Upper lobe of left lung (tissue), 6 donors: ENCODE data around the gene MYCBPAP. TPM values are rescaled to one million over a fixed set of nuclear protein-coding genes. Genes with fewer than 3 reads are reported as not detected.
A peak's percentile ranks its signal among the peaks of the same experiment; 100 is the strongest.

Experiments
- ATAC-seq, 2 donors: fragments of 200-7000 bp; cut with Tn5 transposase; one replicate each; pipeline ENCODE4 v1.9.1; 2022; ENCODE audit warnings: mild to moderate bottlenecking in 2 of 2, moderate library complexity in 2 of 2; ENCODE audit not compliant: low FRiP score in 2 of 2
- DNase-seq, 2 donors: peaks; one replicate each; pipeline ENCODE4 v3.0.0-alpha.2; 2019 to 2020
- H3K27ac ChIP-seq, 4 donors: fragments of 200-600 bp; sonication (generic); one replicate each; pipeline ENCODE4 v1.5.1; 2016 to 2019
- H3K27me3 ChIP-seq, 4 donors: fragments of 200-600 bp; sonication (generic); one replicate each; pipeline ENCODE4 v1.5.1; 2017 to 2019
- H3K36me3 ChIP-seq, 4 donors: fragments of 200-600 bp; sonication (generic); one replicate each; pipeline ENCODE4 v1.5.1; 2016 to 2019
- H3K4me1 ChIP-seq, 4 donors: fragments of 200-600 bp; sonication (generic); one replicate each; pipeline ENCODE4 v1.5.1; 2018 to 2019
- H3K4me3 ChIP-seq, 4 donors: fragments of 200-600 bp; sonication (generic); one replicate each; pipeline ENCODE4 v1.5.1; 2017 to 2019; ENCODE audit warnings: mild to moderate bottlenecking in 2 of 4, moderate library complexity in 1 of 4
- H3K9me3 ChIP-seq, 4 donors: fragments of 200-600 bp; sonication (generic); one replicate each; pipeline ENCODE4 v1.5.1; 2018 to 2019
- EP300 ChIP-seq, 4 donors: sonication (generic); formaldehyde crosslinking; IDR thresholded peaks; one replicate each; pipeline ENCODE4 v1.5.1; 2017; ENCODE audit warnings: antibody characterized with exemption in 4 of 4, control low read depth in 2 of 4
- POLR2A ChIP-seq, 4 donors: fragments of 450-650 bp; IDR thresholded peaks; one replicate each; pipeline ENCODE4 v1.5.1; 2016 to 2017; ENCODE audit warnings: antibody characterized with exemption in 4 of 4, mild to moderate bottlenecking in 2 of 4
- POLR2AphosphoS5 ChIP-seq, 2 donors: sonication (generic); formaldehyde crosslinking; IDR thresholded peaks; one replicate each; pipeline ENCODE4 v1.5.1; 2017; ENCODE audit warnings: antibody characterized with exemption in 2 of 2
- WGBS, 2 donors: methylation state at CpG; one replicate each; pipeline ENCODE4 v1.1.5; 2017 to 2018; 5-methylcytosine and 5-hydroxymethylcytosine counted together
- total RNA-seq, 6 donors: library from RNA; depleted of rRNA in 4 of 6; stranded (reverse); fragments of >200 nt in 4 of 6; gene quantifications; one replicate each; pipeline versions ENCODE4 v1.1.0 to v1.2.1, GENCODE V29; 2016 to 2021
- TF ChIP-seq, protein P1 (sequence below), 6 experiments: fragments of 450-650 bp in 4 of 6; fragments of 200-600 bp in 2 of 6; sonication (generic) in 2 of 6; IDR thresholded peaks; one replicate each; pipeline ENCODE4 v1.5.1; 2016 to 2019; ENCODE audit warnings: antibody characterized with exemption in 6 of 6
- donor health status: DM: no; HTN: no; CAD: no; lungs with moderate emphysema.
- donor health status: DM: no; HTN: yes; CAD: no; lungs with severe emphysema.

Gene MYCBPAP
- total RNA-seq, 6 donors from 2014 or later: 1.0 to 14.7 (median 4.2) TPM

DNA sequence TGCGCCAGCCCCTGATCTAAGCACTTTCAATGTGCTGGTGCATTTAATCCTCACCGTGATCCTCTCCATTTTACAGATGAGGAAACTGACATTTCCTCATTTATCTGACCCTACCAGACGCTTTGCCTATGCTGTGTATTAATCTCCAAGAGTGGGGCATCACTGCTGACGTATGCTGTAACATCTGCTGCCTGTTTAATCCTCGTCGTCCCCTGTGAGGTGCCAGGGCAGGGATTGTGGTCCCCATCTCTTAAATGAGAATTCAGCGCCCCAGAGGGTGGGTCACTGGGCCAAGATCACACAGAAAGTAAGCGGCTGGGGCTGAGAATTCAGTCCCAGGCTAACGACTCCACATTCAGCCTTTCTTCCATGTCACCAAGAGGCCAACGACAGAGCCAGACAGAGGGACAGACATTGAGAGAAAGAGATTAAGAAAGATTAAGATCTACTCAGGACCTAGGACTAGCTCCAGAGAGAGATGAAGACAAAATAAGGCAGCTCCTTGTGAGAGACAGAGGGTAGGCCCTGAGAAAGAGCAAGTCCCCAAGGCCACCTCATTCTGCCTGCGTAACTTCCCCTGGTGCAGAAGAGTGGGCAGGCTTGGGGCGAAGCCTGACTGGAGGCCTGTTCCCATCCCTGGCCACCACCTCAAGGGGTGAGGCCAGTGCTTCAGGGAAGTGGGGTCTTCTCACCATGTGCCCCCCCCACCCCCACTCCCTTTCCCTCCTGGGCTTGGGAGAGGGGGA, 65.8 kb downstream of the MYCBPAP start:
- DNase-seq: no peak
- Histone ChIP-seq H3K27me3 (no peaks in the 10 kb centered on the region), H3K27ac (no peak overlapping the region), H3K9me3 (no peaks in the 10 kb centered on the region), H3K36me3 (no peaks in the 10 kb centered on the region), H3K4me3 (no peak overlapping the region), H3K4me1 (no peaks in the 10 kb centered on the region)
- 82 to 86% methylated on average over 11 to 12 of the region's 12 CpGs for WGBS, 2 donors
- no peak for ATAC-seq
- TF ChIP-seq POLR2AphosphoS5 (IDR thresholded peaks at IDR 0.05): no peak
- TF ChIP-seq, protein P1, sequence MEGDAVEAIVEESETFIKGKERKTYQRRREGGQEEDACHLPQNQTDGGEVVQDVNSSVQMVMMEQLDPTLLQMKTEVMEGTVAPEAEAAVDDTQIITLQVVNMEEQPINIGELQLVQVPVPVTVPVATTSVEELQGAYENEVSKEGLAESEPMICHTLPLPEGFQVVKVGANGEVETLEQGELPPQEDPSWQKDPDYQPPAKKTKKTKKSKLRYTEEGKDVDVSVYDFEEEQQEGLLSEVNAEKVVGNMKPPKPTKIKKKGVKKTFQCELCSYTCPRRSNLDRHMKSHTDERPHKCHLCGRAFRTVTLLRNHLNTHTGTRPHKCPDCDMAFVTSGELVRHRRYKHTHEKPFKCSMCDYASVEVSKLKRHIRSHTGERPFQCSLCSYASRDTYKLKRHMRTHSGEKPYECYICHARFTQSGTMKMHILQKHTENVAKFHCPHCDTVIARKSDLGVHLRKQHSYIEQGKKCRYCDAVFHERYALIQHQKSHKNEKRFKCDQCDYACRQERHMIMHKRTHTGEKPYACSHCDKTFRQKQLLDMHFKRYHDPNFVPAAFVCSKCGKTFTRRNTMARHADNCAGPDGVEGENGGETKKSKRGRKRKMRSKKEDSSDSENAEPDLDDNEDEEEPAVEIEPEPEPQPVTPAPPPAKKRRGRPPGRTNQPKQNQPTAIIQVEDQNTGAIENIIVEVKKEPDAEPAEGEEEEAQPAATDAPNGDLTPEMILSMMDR (IDR thresholded peaks at IDR 0.05): no peak

GRCh38 chr17:50575581-50576210, 67.5 kb downstream of the MYCBPAP start:
- WGBS, 2 donors: 86 to 93% methylated on average over 3 to 23 of the region's 33 CpGs

DNA sequence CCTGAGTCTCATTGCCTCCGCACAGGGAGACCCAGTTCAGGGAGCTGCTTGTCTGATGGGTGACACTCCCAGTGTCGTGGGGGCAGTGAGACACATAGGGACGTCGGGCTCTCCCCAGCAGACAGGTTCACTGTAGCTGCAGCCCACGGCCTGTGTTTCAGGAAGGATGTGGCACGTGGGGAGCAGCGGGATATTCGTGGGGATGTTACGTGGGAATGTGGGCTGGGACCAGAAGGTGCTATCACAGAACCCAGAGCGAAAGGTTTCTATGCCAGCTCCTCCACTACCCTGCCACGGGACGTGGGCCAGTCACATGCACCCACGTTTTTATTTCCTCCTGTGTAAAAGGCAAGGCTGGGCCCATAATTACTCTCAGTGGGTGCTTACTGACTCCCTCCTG, 68.6 kb downstream of the MYCBPAP start:
- TF ChIP-seq EP300 (IDR thresholded peaks at IDR 0.05): no peak
- no peak for TF ChIP-seq POLR2AphosphoS5 (IDR thresholded peaks at IDR 0.05)
- TF ChIP-seq, protein P1 (IDR thresholded peaks at IDR 0.05): no peak
- TF ChIP-seq POLR2A (IDR thresholded peaks at IDR 0.05): no peak
- no peaks in the 10 kb centered on the region for H3K9me3 ChIP-seq
- H3K4me3 ChIP-seq: no peak overlapping the region
- 63 to 86% methylated on average over 12 to 13 of the region's 13 CpGs for WGBS, 2 donors
- no peaks in the 10 kb centered on the region for H3K4me1 ChIP-seq
- H3K27ac ChIP-seq: no peak overlapping the region
- DNase-seq (no peak), ATAC-seq (no peak)
- H3K27me3 ChIP-seq: no peaks in the 10 kb centered on the region
- H3K36me3 ChIP-seq: no peaks in the 10 kb centered on the region

More at GRCh38 chr17:50575581-50576210, 67.5 kb downstream of the MYCBPAP start:
- Histone ChIP-seq H3K9me3 (no peaks in the 10 kb centered on the region), H3K4me3 (no peak overlapping the region), H3K27ac (no peak overlapping the region), H3K4me1 (no peaks in the 10 kb centered on the region), H3K27me3 (no peaks in the 10 kb centered on the region), H3K36me3 (no peaks in the 10 kb centered on the region)
- ATAC-seq (no peak), DNase-seq (peak in 1 of 2 donors; percentile 85)
- TF ChIP-seq, protein P1 (IDR thresholded peaks at IDR 0.05): no peak
- TF ChIP-seq POLR2AphosphoS5 (IDR thresholded peaks at IDR 0.05): no peak
- no peak for TF ChIP-seq POLR2A (IDR thresholded peaks at IDR 0.05)
- TF ChIP-seq EP300 (IDR thresholded peaks at IDR 0.05): no peak

DNA sequence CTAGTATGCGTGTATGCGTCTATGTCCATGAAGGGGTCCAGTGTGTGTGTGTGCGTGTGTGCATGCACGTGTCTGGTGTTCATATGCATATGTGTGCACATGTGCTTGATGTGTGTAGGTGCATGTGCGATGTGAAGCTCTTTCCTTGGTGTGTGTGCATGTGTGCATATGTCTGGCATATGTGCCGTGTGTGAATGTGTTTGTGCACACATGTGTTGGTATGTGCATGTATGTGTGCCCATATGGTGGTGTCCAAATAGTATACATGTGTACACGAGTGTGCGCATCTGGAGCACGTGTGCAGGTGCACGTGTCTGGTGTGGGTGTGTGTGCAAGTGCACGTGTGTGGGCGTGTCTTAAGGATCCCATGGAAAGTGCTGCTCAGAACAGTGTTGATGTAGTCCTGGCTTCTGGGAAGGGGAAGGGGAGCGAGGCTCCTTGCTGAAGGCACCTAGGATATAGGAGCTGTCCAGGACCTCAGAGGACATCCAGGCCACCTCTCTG, 69.3 kb downstream of the MYCBPAP start:
- 84 to 90% methylated on average over 13 of the region's 13 CpGs for WGBS, 2 donors
- no peak overlapping the region for H3K4me3 ChIP-seq
- H3K27ac ChIP-seq: no peak overlapping the region
- ATAC-seq (no peak), DNase-seq (no peak)
- TF ChIP-seq, protein P1 (IDR thresholded peaks at IDR 0.05): no peak
- no peak for TF ChIP-seq POLR2A (IDR thresholded peaks at IDR 0.05)
- no peaks in the 10 kb centered on the region for H3K9me3 ChIP-seq
- no peaks in the 10 kb centered on the region for H3K27me3 ChIP-seq
- no peaks in the 10 kb centered on the region for H3K36me3 ChIP-seq
- no peaks in the 10 kb centered on the region for H3K4me1 ChIP-seq
